HepG2 (cell line): ENCODE data around the gene CYP2C19. TPM values are rescaled to one million over a fixed set of nuclear protein-coding genes. Genes with fewer than 3 reads are reported as not detected.
"Not testable (repeated sequence)": the region's sequence is repeated elsewhere in the genome, so short reads cannot be mapped to it uniquely, and the experiment has no call there.

Experiments
- ATAC-seq: fragments of 200-7000 bp; cut with Tn5 transposase; 3 replicates; pipeline ENCODE4 v1.9.1; 2020; ENCODE audit warnings: mild to moderate bottlenecking, moderate library complexity
- BruUV-seq: library from RNA; stranded (reverse); fragments of 400-500 nt; replicated peaks from 2 replicates; lab custom pipeline; 2021; lab: Mats Ljungman, UMichigan
- CTCF ChIA-PET: fragments of 300-600 bp; formaldehyde crosslinking; extraction: SDS; loops from one replicate; lab custom pipeline; 2021; ENCODE audit warnings: low total read pairs, inconsistent platforms, low intra/inter-chr PET ratio; lab: Yijun Ruan, JAX
- POLR2A ChIA-PET: fragments of 350-600 bp; sonication (Branson Sonifier 250); formaldehyde crosslinking; loops from one replicate; lab custom pipeline; 2020; ENCODE audit warnings: antibody characterized with exemption, inconsistent platforms; lab: Yijun Ruan, JAX
- DNase-seq: peaks from one replicate; pipeline ENCODE4 v3.0.0-alpha.2; 2015; ENCODE audit warnings: low spot score
- FAIRE-seq: peaks from 3 replicates; lab custom pipeline; 2011; peaks lifted over from hg19 to GRCh38; lab: Jason Lieb, UNC
- H2AFZ ChIP-seq: one replicate; pipeline ENCODE4 v1.6.1; 2011; ENCODE audit warnings: low read length, inconsistent platforms
- H3K27ac ChIP-seq: fragments of 300-600 bp; 3 replicates; pipeline ENCODE4 v1.8.0; 2011; ENCODE audit warnings: mixed run types, mild to moderate bottlenecking, mixed read lengths, low read length, inconsistent platforms; ENCODE audit not compliant: insufficient read depth; ENCODE audit errors: extremely low read length
- H3K27me3 ChIP-seq, 2 experiments: fragments of 200-600 bp in 1 of 2; 2 replicates in 1 of 2; 3 replicates in 1 of 2; pipeline versions ENCODE4 v1.6.0 to v1.8.0; 2011; ENCODE audit warnings: low read length in 2 of 2, mild to moderate bottlenecking in 2 of 2, moderate library complexity in 2 of 2, inconsistent platforms in 1 of 2; ENCODE audit not compliant: insufficient read depth in 2 of 2, control insufficient read depth in 1 of 2
- H3K36me3 ChIP-seq, 2 experiments: fragments of 200-600 bp in 1 of 2; replicated peaks in 1 of 2; 2 replicates in 1 of 2; 3 replicates in 1 of 2; pipeline versions ENCODE4 v1.5.1 to v1.8.0; 2011; ENCODE audit warnings: low read length in 2 of 2, inconsistent platforms in 1 of 2; ENCODE audit not compliant: insufficient read depth in 2 of 2, control insufficient read depth in 1 of 2
- H3K4me1 ChIP-seq: 2 replicates; pipeline ENCODE4 v1.5.1; 2012; ENCODE audit warnings: low read length, inconsistent platforms; ENCODE audit not compliant: insufficient read depth
- H3K4me2 ChIP-seq: 2 replicates; pipeline ENCODE4 v1.6.0; 2011; ENCODE audit warnings: low read depth, low read length, inconsistent platforms
- H3K4me3 ChIP-seq, 3 experiments: fragments of 200-600 bp in 1 of 3; sonication (generic), shearing (Covaris generic) in 1 of 3; replicated peaks in 1 of 3; 2 replicates each; pipeline ENCODE4 v1.5.1; 2011 to 2016; ENCODE audit warnings: low read length in 3 of 3, inconsistent platforms in 2 of 3, low read depth in 2 of 3, mild to moderate bottlenecking in 2 of 3, control low read depth in 1 of 3, mixed read lengths in 1 of 3; ENCODE audit not compliant: insufficient read depth in 1 of 3
- H3K79me2 ChIP-seq: one replicate; pipeline ENCODE4 v1.6.1; 2011; ENCODE audit warnings: low read length, inconsistent platforms; ENCODE audit not compliant: insufficient read depth
- H3K9ac ChIP-seq: 2 replicates; pipeline ENCODE4 v1.6.0; 2011; ENCODE audit warnings: mild to moderate bottlenecking, low read depth, low read length, inconsistent platforms; ENCODE audit not compliant: insufficient read depth
- H3K9me3 ChIP-seq: 2 replicates; pipeline ENCODE4 v1.5.1; 2012; ENCODE audit warnings: mild to moderate bottlenecking, low read length
- H4K20me1 ChIP-seq: 2 replicates; pipeline ENCODE4 v1.6.0; 2011; ENCODE audit warnings: inconsistent platforms, mild to moderate bottlenecking, low read length, moderate library complexity; ENCODE audit not compliant: insufficient read depth
- GFI1 ChIP-seq: sonication (generic); formaldehyde crosslinking; IDR thresholded peaks from 2 replicates; pipeline ENCODE4 v1.5.0; 2020; ENCODE audit warnings: missing genetic modification reagents, mild to moderate bottlenecking, borderline replicate concordance
- GZF1 ChIP-seq: sonication (generic); formaldehyde crosslinking; IDR thresholded peaks from 2 replicates; pipeline ENCODE4 v1.5.1; 2020; ENCODE audit warnings: mild to moderate bottlenecking, missing genetic modification reagents
- HIVEP1 ChIP-seq: sonication (generic); formaldehyde crosslinking; IDR thresholded peaks from 2 replicates; pipeline ENCODE4 v1.4.0; 2020; ENCODE audit warnings: mild to moderate bottlenecking, missing genetic modification reagents
- SAFB2 ChIP-seq: sonication (generic); formaldehyde crosslinking; IDR thresholded peaks from 2 replicates; pipeline ENCODE4 v1.5.1; 2020; ENCODE audit warnings: missing genetic modification reagents, low read depth, mild to moderate bottlenecking, borderline replicate concordance
- SNRNP70 ChIP-seq: fragments of 200-400 bp; formaldehyde crosslinking; IDR thresholded peaks from 2 replicates; pipeline ENCODE4 v1.6.1; 2017; ENCODE audit warnings: mild to moderate bottlenecking, low read depth, low read length, moderate library complexity
- ZNF354B ChIP-seq: sonication (generic); formaldehyde crosslinking; IDR thresholded peaks from 2 replicates; pipeline ENCODE4 v1.8.0; 2022; ENCODE audit warnings: mild to moderate bottlenecking, missing genetic modification reagents
- ZNF766 ChIP-seq: sonication (generic); formaldehyde crosslinking; IDR thresholded peaks from 2 replicates; pipeline ENCODE4 v1.5.0; 2020; ENCODE audit warnings: missing genetic modification reagents, borderline replicate concordance
- ZNF788 ChIP-seq: sonication (generic); formaldehyde crosslinking; IDR thresholded peaks from 2 replicates; pipeline ENCODE4 v1.5.0; 2020; ENCODE audit warnings: mild to moderate bottlenecking, missing genetic modification reagents, borderline replicate concordance
- WGBS: methylation state at CpG from one replicate; pipeline ENCODE4 v1.1.6; 2017; ENCODE audit warnings: low lambda C conversion rate; 5-methylcytosine and 5-hydroxymethylcytosine counted together
- in situ Hi-C: cut with HindIII; loops from 2 replicates; pipeline ENCODE4 v1.10.0; 2017; ENCODE audit warnings: low pct_unique_long_range_greater_than_20kb; ENCODE audit not compliant: extremely low pct_ligation_motif_present
- intact Hi-C: fragments of 100-400 bp; cut with micrococcal nuclease; formaldehyde crosslinking; loops from one replicate; pipeline ENCODE4 v1.10.0; 2022; ENCODE audit not compliant: unreplicated experiment
- polyA plus RNA-seq, 8 experiments: library from polyadenylated mRNA; depleted of rRNA in 3 of 8; stranded (reverse) in 7 of 8; unstranded in 1 of 8; fragments of >200 nt; fragmentation: Illumina TruSeq in 4 of 8; extraction: Trizol in 4 of 8; gene quantifications; 2 replicates each; pipeline versions ENCODE4 v1.2.1 to v1.2.3, GENCODE V29; 2011 to 2016; ENCODE audit warnings: low read depth in 4 of 8, missing spikeins in 1 of 8, mixed read lengths in 1 of 8; ENCODE audit not compliant: insufficient read depth in 1 of 8
- total RNA-seq, 5 experiments: library from RNA; depleted of rRNA; stranded (reverse); fragments of >200 nt; fragmentation: Illumina TruSeq; extraction: Trizol; gene quantifications; 2 replicates each; pipeline ENCODE4 v1.2.3, GENCODE V29; 2016; ENCODE audit warnings: low read depth in 1 of 5

CYP2C19 gene
- total and polyA plus RNA-seq, 2 of the 13 experiments (the other 11 are each of a cell fraction or from before 2014, with no cell fraction given): not detected

GRCh38 chr10:94760586-94761178 is 1.8 kb upstream of the CYP2C19 start (continued):
- no peak for TF ChIP-seq ZNF766 (CRISPR knock-in tag)
- TF ChIP-seq ZNF354B (CRISPR knock-in tag): no peak
- TF ChIP-seq SNRNP70: no peak
- TF ChIP-seq ZNF788 (CRISPR knock-in tag): no peak
- no peak for TF ChIP-seq HIVEP1 (CRISPR knock-in tag)
- no peak for TF ChIP-seq GFI1 (CRISPR knock-in tag)
- no peak for TF ChIP-seq GZF1
- no peak for TF ChIP-seq SAFB2 (CRISPR knock-in tag)

- DNase-seq, H3K9me3 ChIP-seq, H2AFZ ChIP-seq, in situ Hi-C loops, H3K4me2 ChIP-seq, H3K79me2 ChIP-seq, POLR2A ChIA-PET, H3K4me3 ChIP-seq, H3K9ac ChIP-seq, CTCF ChIA-PET, H4K20me1 ChIP-seq, H3K27ac ChIP-seq, FAIRE-seq, H3K36me3 ChIP-seq, ATAC-seq, BruUV-seq, H3K27me3 ChIP-seq, intact Hi-C loops, H3K4me1 ChIP-seq: not testable (repeated sequence)
- 60% methylated on average over 6 of the region's 6 CpGs for WGBS
Measured at GRCh38 chr10:94775425-94775824, 12.9 kb downstream of the CYP2C19 start.
